Astrocyte (in vitro differentiated cells and primary cell): ENCODE measurements around the gene RNF212B. TPM values are rescaled to one million over a fixed set of nuclear protein-coding genes. Genes with fewer than 3 reads are reported as not detected.
A peak's percentile ranks its signal among the peaks of the same experiment; 100 is the strongest.

Experiments used
- DNase-seq: peaks from one replicate; pipeline ENCODE4 v3.0.0-alpha.2; 2010; ENCODE audit warnings: low read depth
- FAIRE-seq: peaks from 2 replicates; lab custom pipeline; 2011; peaks lifted over from hg19 to GRCh38; lab: Jason Lieb, UNC
- H2AFZ ChIP-seq: 2 replicates; pipeline ENCODE4 v1.6.0; 2012; ENCODE audit warnings: low read depth, low read length, inconsistent platforms
- H3K27ac ChIP-seq: 2 replicates; pipeline ENCODE4 v1.5.1; 2011; ENCODE audit warnings: low read depth, low read length, inconsistent platforms
- H3K27me3 ChIP-seq: 2 replicates; pipeline ENCODE4 v1.6.0; 2011; ENCODE audit warnings: low read length, inconsistent platforms; ENCODE audit not compliant: insufficient read depth
- H3K36me3 ChIP-seq: 2 replicates; pipeline ENCODE4 v1.5.1; 2011; ENCODE audit warnings: low read length, inconsistent platforms; ENCODE audit not compliant: insufficient read depth
- H3K4me1 ChIP-seq: 2 replicates; pipeline ENCODE4 v1.5.1; 2011; ENCODE audit warnings: low read length, inconsistent platforms; ENCODE audit not compliant: insufficient read depth
- H3K4me2 ChIP-seq: 2 replicates; pipeline ENCODE4 v1.6.0; 2012; ENCODE audit warnings: low read length, inconsistent platforms
- H3K4me3 ChIP-seq: 2 replicates; pipeline ENCODE4 v1.5.1; 2011; ENCODE audit warnings: low read depth, mild to moderate bottlenecking, low read length, inconsistent platforms; ENCODE audit not compliant: insufficient read depth
- H3K79me2 ChIP-seq: 2 replicates; pipeline ENCODE4 v1.6.0; 2012; ENCODE audit warnings: mild to moderate bottlenecking, low read length, inconsistent platforms; ENCODE audit not compliant: insufficient read depth
- H3K9ac ChIP-seq: 2 replicates; pipeline ENCODE4 v1.6.0; 2012; ENCODE audit warnings: mild to moderate bottlenecking, low read length, inconsistent platforms
- H3K9me3 ChIP-seq: 2 replicates; pipeline ENCODE4 v1.5.1; 2012; ENCODE audit warnings: low read depth, mild to moderate bottlenecking, low read length, inconsistent platforms; ENCODE audit not compliant: insufficient read depth
- H4K20me1 ChIP-seq: 2 replicates; pipeline ENCODE4 v1.6.0; 2012; ENCODE audit warnings: low read length, inconsistent platforms; ENCODE audit not compliant: insufficient read depth
- H3K27ac Mint-ChIP-seq: one replicate; pipeline ENCODE4 v1.8.0; 2021; ENCODE audit warnings: mild to moderate bottlenecking, mixed read lengths; ENCODE audit not compliant: unreplicated experiment
- H3K27me3 Mint-ChIP-seq: one replicate; pipeline ENCODE4 v1.8.0; 2021; ENCODE audit warnings: low read depth, mixed read lengths; ENCODE audit not compliant: unreplicated experiment
- H3K36me3 Mint-ChIP-seq: one replicate; pipeline ENCODE4 v1.8.0; 2021; ENCODE audit warnings: low read depth, mixed read lengths; ENCODE audit not compliant: unreplicated experiment
- H3K4me1 Mint-ChIP-seq: one replicate; pipeline ENCODE4 v1.8.0; 2021; ENCODE audit warnings: low read depth, mixed read lengths; ENCODE audit not compliant: unreplicated experiment
- H3K4me3 Mint-ChIP-seq: one replicate; pipeline ENCODE4 v1.8.0; 2021; ENCODE audit warnings: mild to moderate bottlenecking, moderate library complexity, mixed read lengths; ENCODE audit not compliant: unreplicated experiment
- H3K9me3 Mint-ChIP-seq: one replicate; pipeline ENCODE4 v1.8.0; 2021; ENCODE audit warnings: mild to moderate bottlenecking, mixed read lengths; ENCODE audit not compliant: unreplicated experiment
- CTCF ChIP-seq: IDR thresholded peaks from 2 replicates; pipeline ENCODE4 v1.5.1; 2011; ENCODE audit warnings: low read depth, mild to moderate bottlenecking, inconsistent platforms, low read length, moderate library complexity; ENCODE audit not compliant: insufficient read depth
- EZH2 ChIP-seq: IDR thresholded peaks from 2 replicates; pipeline ENCODE4 v1.6.1; 2012; ENCODE audit warnings: mild to moderate bottlenecking, low read length, inconsistent platforms; ENCODE audit not compliant: insufficient read depth
- total RNA-seq: library from RNA; stranded (reverse); gene quantifications from 2 replicates; pipeline ENCODE4 v1.2.1, GENCODE V29; 2021

RNF212B gene
- total RNA-seq, 1 donor from 2014 or later, result not detected

- H3K4me3 ChIP-seq, result no peak overlapping the region
- H3K4me2 ChIP-seq, result no peak overlapping the region
- H3K27ac ChIP-seq, result no peak overlapping the region
- Mint-ChIP-seq H3K36me3 (peaks cover 4% of the 10 kb centered on the region), H3K4me3 (no peak overlapping the region), H3K27me3 (peaks cover 5% of the 10 kb centered on the region), H3K27ac (no peak overlapping the region), H3K9me3 (peaks cover 3% of the 10 kb centered on the region), H3K4me1 (no peaks in the 10 kb centered on the region)
- DNase-seq, result no peak
- TF ChIP-seq CTCF (no peak), EZH2 (no peak)
- H3K4me1 ChIP-seq, result no peaks in the 10 kb centered on the region
- H4K20me1 ChIP-seq, result no peaks in the 10 kb centered on the region
- no peak overlapping the region for H2AFZ ChIP-seq
- H3K9ac ChIP-seq, result no peak overlapping the region
- H3K27me3 ChIP-seq, result peaks cover 7% of the 10 kb centered on the region
- no peaks in the 10 kb centered on the region for H3K79me2 ChIP-seq
- H3K9me3 ChIP-seq, result no peaks in the 10 kb centered on the region
- no peak for FAIRE-seq
- H3K36me3 ChIP-seq, result no peaks in the 10 kb centered on the region
Measured at GRCh38 chr14:23208324-23208723, 29.4 kb upstream of the RNF212B start.

- peaks cover 4% of the 10 kb centered on the region for H3K36me3 Mint-ChIP-seq
- FAIRE-seq (no peak), DNase-seq (peak; percentile 22)
- H3K4me1 Mint-ChIP-seq, result no peaks in the 10 kb centered on the region
- Histone ChIP-seq H3K27ac (no peak overlapping the region), H3K9me3 (peaks cover under 1% of the 10 kb centered on the region), H3K4me2 (no peak overlapping the region), H3K9ac (no peak overlapping the region), H3K27me3 (peaks cover 7% of the 10 kb centered on the region), H3K79me2 (no peaks in the 10 kb centered on the region), H4K20me1 (no peaks in the 10 kb centered on the region), H3K4me3 (no peak overlapping the region), H2AFZ (no peak overlapping the region), H3K36me3 (no peaks in the 10 kb centered on the region), H3K4me1 (no peaks in the 10 kb centered on the region)
- no peak overlapping the region for H3K27ac Mint-ChIP-seq
- peaks cover under 1% of the 10 kb centered on the region for H3K9me3 Mint-ChIP-seq
- no peak for TF ChIP-seq CTCF
- TF ChIP-seq EZH2, result no peak
- no peak overlapping the region for H3K4me3 Mint-ChIP-seq
- H3K27me3 Mint-ChIP-seq, result peaks cover 5% of the 10 kb centered on the region
Measured at GRCh38 chr14:23209651-23210423, 27.9 kb upstream of the RNF212B start.

- Histone ChIP-seq H3K4me1 (no peaks in the 10 kb centered on the region), H3K9ac (no peak overlapping the region), H3K9me3 (peaks cover 4% of the 10 kb centered on the region), H2AFZ (no peak overlapping the region), H4K20me1 (no peaks in the 10 kb centered on the region), H3K79me2 (no peaks in the 10 kb centered on the region), H3K4me3 (no peak overlapping the region), H3K27ac (no peak overlapping the region), H3K4me2 (no peak overlapping the region), H3K27me3 (peaks cover 4% of the 10 kb centered on the region), H3K36me3 (no peaks in the 10 kb centered on the region)
- Mint-ChIP-seq H3K4me3 (no peak overlapping the region), H3K9me3 (peaks cover 9% of the 10 kb centered on the region), H3K27me3 (no peaks in the 10 kb centered on the region), H3K4me1 (no peaks in the 10 kb centered on the region), H3K36me3 (no peaks in the 10 kb centered on the region), H3K27ac (no peak overlapping the region)
- no peak for FAIRE-seq
- DNase-seq, result no peak
- TF ChIP-seq EZH2, result no peak
- TF ChIP-seq CTCF, result no peak
Measured at GRCh38 chr14:23215421-23215820, 22.3 kb upstream of the RNF212B start.
